Activated gamma-delta T cell treated with Interleukin-2 at 50 U/mL for 16 hours (primary cell): ENCODE data around the gene ZPBP2.
"Not testable (repeated sequence)": the region's sequence is repeated elsewhere in the genome, so short reads cannot be mapped to it uniquely, and the experiment has no call there.

ENCODE experiments used
- DNase-seq: peaks from one replicate; pipeline ENCODE4 v3.0.0-alpha.2; 2020

ZPBP2 gene

GRCh38 chr17:39867880-39868553 lies at the start of gene ZPBP2:
Gene ZPBP2 (plus strand): TSS chr17:39868202. CDS start chr17:39868355, 153 bp downstream.
- DNase-seq: peak; percentile 18

- DNase-seq: no peak
Measured at GRCh38 chr17:39818358-39819000, 49.5 kb upstream of the ZPBP2 start.

- no peak for DNase-seq
Measured at GRCh38 chr17:39820541-39820940, 47.5 kb upstream of the ZPBP2 start.

GRCh38 chr17:39820987-39821386 lies 47.0 kb upstream of the ZPBP2 start:
- no peak for DNase-seq

GRCh38 chr17:39822051-39822451 lies 46.0 kb upstream of the ZPBP2 start:
- no peak for DNase-seq

GRCh38 chr17:39823407-39824054 lies 44.5 kb upstream of the ZPBP2 start:
- no peak for DNase-seq

- no peak for DNase-seq
Measured at GRCh38 chr17:39826334-39826733, 41.7 kb upstream of the ZPBP2 start.

GRCh38 chr17:39828443-39828842 lies 39.6 kb upstream of the ZPBP2 start:
- no peak for DNase-seq

- no peak for DNase-seq
Measured at GRCh38 chr17:39831588-39831987, 36.4 kb upstream of the ZPBP2 start.

GRCh38 chr17:39834017-39834416 lies 34.0 kb upstream of the ZPBP2 start:
- DNase-seq: no peak

- no peak for DNase-seq
Measured at GRCh38 chr17:39835038-39835786, 32.8 kb upstream of the ZPBP2 start.

GRCh38 chr17:39836117-39836516 lies 31.9 kb upstream of the ZPBP2 start:
- no peak for DNase-seq

GRCh38 chr17:39838057-39838456 lies 29.9 kb upstream of the ZPBP2 start:
- no peak for DNase-seq

- DNase-seq: no peak
Measured at GRCh38 chr17:39838784-39839183, 29.2 kb upstream of the ZPBP2 start.

GRCh38 chr17:39841134-39841683 lies 26.8 kb upstream of the ZPBP2 start:
- no peak for DNase-seq

GRCh38 chr17:39845052-39845846 lies 22.8 kb upstream of the ZPBP2 start:
- DNase-seq: no peak

- no peak for DNase-seq
Measured at GRCh38 chr17:39846205-39846604, 21.8 kb upstream of the ZPBP2 start.

- no peak for DNase-seq
Measured at GRCh38 chr17:39848600-39848999, 19.4 kb upstream of the ZPBP2 start.

GRCh38 chr17:39850186-39850585 lies 17.8 kb upstream of the ZPBP2 start:
- DNase-seq: not testable (repeated sequence)

- no peak for DNase-seq
Measured at GRCh38 chr17:39852239-39852638, 15.8 kb upstream of the ZPBP2 start.

GRCh38 chr17:39854909-39855308 lies 13.1 kb upstream of the ZPBP2 start:
- DNase-seq: no peak
